Subcutaneous adipose tissue (tissue), 4 donors: ENCODE results near the gene GTF3C6. TPM values are rescaled to one million over a fixed set of nuclear protein-coding genes. Genes with fewer than 3 reads are reported as not detected.

Source experiments
- CTCF ChIP-seq: fragments of 450-650 bp; IDR thresholded peaks from one replicate; pipeline ENCODE4 v1.5.1; 2016; ENCODE audit warnings: low read depth, mild to moderate bottlenecking, control low read depth, antibody characterized with exemption, moderate library complexity
- total RNA-seq, 4 donors: library from RNA; depleted of rRNA; stranded (reverse); fragments of >200 nt; gene quantifications; one replicate each; pipeline ENCODE4 v1.1.0, GENCODE V29; 2016

The GTF3C6 gene
- total RNA-seq, 4 donors from 2014 or later: 26.9 to 75.7 (median 34.7) TPM

- TF ChIP-seq CTCF: no peak
Measured at GRCh38 chr6:111013144-111013915, 54.8 kb downstream of the GTF3C6 start.

GRCh38 chr6:111015389-111016124 is 57.1 kb downstream of the GTF3C6 start:
- TF ChIP-seq CTCF: no peak

Other genes starting within 250 kb of the GTF3C6 start
- 10 to 100 TPM; 14.1 to 20.1 (median 16.2) TPM for gene CDK19, start 143.2 kb upstream of the GTF3C6 start, total RNA-seq
- gene AMD1, start 83.9 kb upstream of the GTF3C6 start, total RNA-seq: 10 to 100 TPM; 37.2 to 91.8 (median 43.9) TPM
- 10 to 100 TPM; 11.7 to 47.6 (median 22.1) TPM for gene RPF2, start 23.3 kb downstream of the GTF3C6 start, total RNA-seq
- 10 to 100 TPM in 1 of 4 donors, 1 to 10 TPM in 3; 2.9 to 54.6 (median 5.8) TPM for gene SLC16A10, start 128.8 kb downstream of the GTF3C6 start, total RNA-seq